Measurements from ENCODE around the gene TMEFF1.

Gene TMEFF1

GRCh38 chr9:100626949-100627348 lies 154.0 kb downstream of the TMEFF1 start:
- no peak for DNase-seq

All from CD4-positive, alpha-beta T cell treated with Interleukin-10 for 1 hour (primary cell).